Measurements from ENCODE around the gene SLC22A13.
"Not testable (repeated sequence)": the region's sequence is repeated elsewhere in the genome, so short reads cannot be mapped to it uniquely, and the experiment has no call there.

SLC22A13 gene

GRCh38 chr3:38265604-38266307 lies at the start of gene SLC22A13:
Gene SLC22A13 (plus strand): TSS chr3:38265812. CDS start chr3:38265861, 49 bp downstream.
- no peak for DNase-seq

GRCh38 chr3:38219609-38220197 lies 45.9 kb upstream of the SLC22A13 start:
- DNase-seq: no peak

GRCh38 chr3:38221005-38221404 lies 44.6 kb upstream of the SLC22A13 start:
- no peak for DNase-seq

GRCh38 chr3:38222032-38222634 lies 43.5 kb upstream of the SLC22A13 start:
- no peak for DNase-seq

- no peak for DNase-seq
Observed at GRCh38 chr3:38224357-38224756, 41.3 kb upstream of the SLC22A13 start.

GRCh38 chr3:38226273-38226672 lies 39.3 kb upstream of the SLC22A13 start:
- DNase-seq: no peak

- no peak for DNase-seq
Observed at GRCh38 chr3:38227989-38228388, 37.6 kb upstream of the SLC22A13 start.

GRCh38 chr3:38229036-38229435 lies 36.6 kb upstream of the SLC22A13 start:
- DNase-seq: no peak

- DNase-seq: no peak
Observed at GRCh38 chr3:38232701-38233100, 32.9 kb upstream of the SLC22A13 start.

GRCh38 chr3:38235466-38235865 lies 30.1 kb upstream of the SLC22A13 start:
- no peak for DNase-seq

GRCh38 chr3:38238416-38239008 lies 27.1 kb upstream of the SLC22A13 start:
- no peak for DNase-seq

- not testable (repeated sequence) for DNase-seq
Observed at GRCh38 chr3:38242812-38243211, 22.8 kb upstream of the SLC22A13 start.

GRCh38 chr3:38245930-38246329 lies 19.7 kb upstream of the SLC22A13 start:
- DNase-seq: no peak

GRCh38 chr3:38247366-38248035 lies 18.1 kb upstream of the SLC22A13 start:
- DNase-seq: no peak

- no peak for DNase-seq
Observed at GRCh38 chr3:38250198-38250597, 15.4 kb upstream of the SLC22A13 start.

- DNase-seq: no peak
Observed at GRCh38 chr3:38251197-38251596, 14.4 kb upstream of the SLC22A13 start.

- DNase-seq: no peak
Observed at GRCh38 chr3:38253704-38254103, 11.9 kb upstream of the SLC22A13 start.

GRCh38 chr3:38254872-38255271 lies 10.7 kb upstream of the SLC22A13 start:
- DNase-seq: no peak

- DNase-seq: no peak
Observed at GRCh38 chr3:38255627-38256026, 10.0 kb upstream of the SLC22A13 start.

GRCh38 chr3:38257583-38257982 lies 8.0 kb upstream of the SLC22A13 start:
- DNase-seq: no peak

GRCh38 chr3:38260474-38260873 lies 5.1 kb upstream of the SLC22A13 start:
- no peak for DNase-seq

GRCh38 chr3:38264353-38264771 lies 1.2 kb upstream of the SLC22A13 start:
- peak in 7 of 56 donors; percentile 2 to 30 (median 13) for DNase-seq

Data from nucleus accumbens (tissue), 56 donors.